ENCODE results near the gene ARHGEF26. TPM values are rescaled to one million over a fixed set of nuclear protein-coding genes. Genes with fewer than 3 reads are reported as not detected.

The ARHGEF26 gene
- total RNA-seq, 1 experiment from 2014 or later, result 20.8 TPM

GRCh38 chr3:154129625-154130024, 8.4 kb downstream of the ARHGEF26 start:
- H3K9me3 ChIP-seq, result no peaks in the 10 kb centered on the region
- Mint-ChIP-seq H3K4me1 (ENCODE audit: low read depth, unreplicated experiment) (peaks cover 40% of the 10 kb centered on the region), H3K27ac (ENCODE audit: unreplicated experiment) (no peak overlapping the region), H3K36me3 (ENCODE audit: insufficient read depth, unreplicated experiment) (peaks cover 48% of the 10 kb centered on the region), H3K27me3 (ENCODE audit: insufficient read depth, unreplicated experiment) (no peaks in the 10 kb centered on the region), H3K4me3 (ENCODE audit: unreplicated experiment) (no peak overlapping the region), H3K9me3 (ENCODE audit: unreplicated experiment) (no peaks in the 10 kb centered on the region)
- peaks cover 40% of the 10 kb centered on the region for H3K4me1 ChIP-seq
- DNase-seq, result no peak
- no TSS peak for BruUV-seq (replicated peaks)
- peaks cover 4% of the 10 kb centered on the region for H3K36me3 ChIP-seq (ENCODE audit: control insufficient read depth, insufficient read depth, low read length)
- intact Hi-C loops (cut with micrococcal nuclease; ENCODE audit: unreplicated experiment), result no loop called here
- POLR2A ChIA-PET, result no interaction called here
- TF ChIP-seq, protein P1, sequence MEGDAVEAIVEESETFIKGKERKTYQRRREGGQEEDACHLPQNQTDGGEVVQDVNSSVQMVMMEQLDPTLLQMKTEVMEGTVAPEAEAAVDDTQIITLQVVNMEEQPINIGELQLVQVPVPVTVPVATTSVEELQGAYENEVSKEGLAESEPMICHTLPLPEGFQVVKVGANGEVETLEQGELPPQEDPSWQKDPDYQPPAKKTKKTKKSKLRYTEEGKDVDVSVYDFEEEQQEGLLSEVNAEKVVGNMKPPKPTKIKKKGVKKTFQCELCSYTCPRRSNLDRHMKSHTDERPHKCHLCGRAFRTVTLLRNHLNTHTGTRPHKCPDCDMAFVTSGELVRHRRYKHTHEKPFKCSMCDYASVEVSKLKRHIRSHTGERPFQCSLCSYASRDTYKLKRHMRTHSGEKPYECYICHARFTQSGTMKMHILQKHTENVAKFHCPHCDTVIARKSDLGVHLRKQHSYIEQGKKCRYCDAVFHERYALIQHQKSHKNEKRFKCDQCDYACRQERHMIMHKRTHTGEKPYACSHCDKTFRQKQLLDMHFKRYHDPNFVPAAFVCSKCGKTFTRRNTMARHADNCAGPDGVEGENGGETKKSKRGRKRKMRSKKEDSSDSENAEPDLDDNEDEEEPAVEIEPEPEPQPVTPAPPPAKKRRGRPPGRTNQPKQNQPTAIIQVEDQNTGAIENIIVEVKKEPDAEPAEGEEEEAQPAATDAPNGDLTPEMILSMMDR (IDR thresholded peaks at IDR 0.05; ENCODE audit: insufficient read depth in 1 of 2, low read depth in 1 of 2, low read length in 1 of 2, severe bottlenecking in 1 of 2, unreplicated experiment in 1 of 2), result no peak
- CTCF ChIA-PET, result no interaction called here
- no peaks in the 10 kb centered on the region for H3K27me3 ChIP-seq (replicated peaks; ENCODE audit: control insufficient read depth, insufficient read depth, low read length)
- no peak overlapping the region for H3K4me3 ChIP-seq (ENCODE audit: low read depth, low read length)

DNA sequence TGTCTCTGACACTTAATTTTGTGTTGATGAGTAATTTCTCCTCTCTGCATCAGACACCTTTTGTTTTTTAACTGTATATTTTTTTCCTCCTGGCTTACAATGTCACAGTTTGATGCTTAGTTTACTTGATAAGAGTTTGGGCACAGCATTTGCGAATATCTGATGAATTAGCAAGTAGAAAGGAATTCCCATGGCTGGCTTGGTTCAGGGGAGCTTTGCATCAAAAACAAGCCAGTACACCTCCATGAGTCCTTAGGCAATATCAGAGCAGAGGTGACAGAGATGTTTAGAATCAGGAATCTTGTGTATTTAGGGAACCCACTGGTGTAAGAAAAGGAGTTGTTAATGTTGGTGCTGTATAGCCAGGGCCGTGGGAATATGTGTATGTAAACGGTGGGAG, 9.3 kb downstream of the ARHGEF26 start:
- Mint-ChIP-seq H3K36me3 (ENCODE audit: insufficient read depth, unreplicated experiment) (peaks cover 48% of the 10 kb centered on the region), H3K4me3 (ENCODE audit: unreplicated experiment) (no peak overlapping the region), H3K27me3 (ENCODE audit: insufficient read depth, unreplicated experiment) (no peaks in the 10 kb centered on the region), H3K4me1 (ENCODE audit: low read depth, unreplicated experiment) (peaks cover 40% of the 10 kb centered on the region), H3K27ac (ENCODE audit: unreplicated experiment) (no peak overlapping the region), H3K9me3 (ENCODE audit: unreplicated experiment) (no peaks in the 10 kb centered on the region)
- peaks cover 35% of the 10 kb centered on the region for H3K4me1 ChIP-seq
- intact Hi-C loops (cut with micrococcal nuclease; ENCODE audit: unreplicated experiment), result no loop called here
- BruUV-seq (replicated peaks), result no TSS peak
- DNase-seq, result no peak
- ChIA-PET POLR2A (no interaction called here), CTCF (no interaction called here)
- H3K27me3 ChIP-seq (replicated peaks; ENCODE audit: control insufficient read depth, insufficient read depth, low read length), result no peaks in the 10 kb centered on the region
- H3K4me3 ChIP-seq (ENCODE audit: low read depth, low read length), result no peak overlapping the region
- no peaks in the 10 kb centered on the region for H3K9me3 ChIP-seq
- TF ChIP-seq, protein P1 (IDR thresholded peaks at IDR 0.05; ENCODE audit: insufficient read depth in 1 of 2, low read depth in 1 of 2, low read length in 1 of 2, severe bottlenecking in 1 of 2, unreplicated experiment in 1 of 2), result no peak
- peaks cover 4% of the 10 kb centered on the region for H3K36me3 ChIP-seq (ENCODE audit: control insufficient read depth, insufficient read depth, low read length)

- no TSS peak for BruUV-seq (replicated peaks)
- DNase-seq, result no peak
- H3K4me3 ChIP-seq (ENCODE audit: low read depth, low read length), result no peak overlapping the region
- no peaks in the 10 kb centered on the region for H3K27me3 Mint-ChIP-seq (ENCODE audit: insufficient read depth, unreplicated experiment)
- H3K4me3 Mint-ChIP-seq (ENCODE audit: unreplicated experiment), result no peak overlapping the region
- TF ChIP-seq, protein P1 (IDR thresholded peaks at IDR 0.05; ENCODE audit: insufficient read depth in 1 of 2, low read depth in 1 of 2, low read length in 1 of 2, severe bottlenecking in 1 of 2, unreplicated experiment in 1 of 2), result no peak
- H3K4me1 ChIP-seq, result peaks cover 32% of the 10 kb centered on the region
- H3K9me3 ChIP-seq, result no peaks in the 10 kb centered on the region
- peaks cover 28% of the 10 kb centered on the region for H3K4me1 Mint-ChIP-seq (ENCODE audit: low read depth, unreplicated experiment)
- H3K27ac Mint-ChIP-seq (ENCODE audit: unreplicated experiment), result no peak overlapping the region
- H3K27me3 ChIP-seq (replicated peaks; ENCODE audit: control insufficient read depth, insufficient read depth, low read length), result no peaks in the 10 kb centered on the region
- CTCF ChIA-PET, result no interaction called here
- H3K9me3 Mint-ChIP-seq (ENCODE audit: unreplicated experiment), result no peaks in the 10 kb centered on the region
- POLR2A ChIA-PET, result no interaction called here
- intact Hi-C loops (cut with micrococcal nuclease; ENCODE audit: unreplicated experiment), result no loop called here
- peaks cover 48% of the 10 kb centered on the region for H3K36me3 Mint-ChIP-seq (ENCODE audit: insufficient read depth, unreplicated experiment)
- peaks cover 4% of the 10 kb centered on the region for H3K36me3 ChIP-seq (ENCODE audit: control insufficient read depth, insufficient read depth, low read length)
Observed at GRCh38 chr3:154131830-154132229, 10.6 kb downstream of the ARHGEF26 start.
